Measurements from ENCODE around the gene ADORA1. TPM values are rescaled to one million over a fixed set of nuclear protein-coding genes. Genes with fewer than 3 reads are reported as not detected.

ADORA1 gene
- total RNA-seq, 2 experiments from 2014 or later = not detected

GRCh38 chr1:203199481-203199815, 71.9 kb downstream of the ADORA1 start:
- Mint-ChIP-seq H3K4me1 (ENCODE audit: low read depth) (no peaks in the 10 kb centered on the region), H3K4me3 (no peak overlapping the region), H3K27me3 (no peaks in the 10 kb centered on the region), H3K27ac (no peak overlapping the region), H3K36me3 (ENCODE audit: low read depth) (no peaks in the 10 kb centered on the region), H3K9me3 (no peaks in the 10 kb centered on the region)
- Histone ChIP-seq H3K9me3 (ENCODE audit: control insufficient read depth in 1 of 2, insufficient read depth in 1 of 2, low read length in 2 of 2) (no peaks in the 10 kb centered on the region), H3K27me3 (ENCODE audit: control insufficient read depth in 1 of 2, insufficient read depth in 2 of 2, low read length in 2 of 2) (peaks cover 0 to 2% of the 10 kb centered on the region in 2 experiments), H3K27ac (ENCODE audit: low read depth in 1 of 2, low read length in 2 of 2) (no peak overlapping the region), H3K4me3 (ENCODE audit: low read length) (no peak overlapping the region), H3K4me1 (ENCODE audit: insufficient read depth, low read length) (no peaks in the 10 kb centered on the region), H3K36me3 (ENCODE audit: insufficient read depth, low read length) (no peaks in the 10 kb centered on the region)
- no peak for TF ChIP-seq CTCF (IDR thresholded peaks at IDR 0.05)
- ChIA-PET CTCF (no interaction called here), POLR2A (no interaction called here)
- no peak for ATAC-seq (ENCODE audit: poor library complexity)
- DNase-seq = no peak
- intact Hi-C loops (cut with DNase I, micrococcal nuclease) = no loop called here

- no peaks in the 10 kb centered on the region for H3K4me1 ChIP-seq (ENCODE audit: insufficient read depth, low read length)
- no peaks in the 10 kb centered on the region for H3K36me3 ChIP-seq (ENCODE audit: insufficient read depth, low read length)
- DNase-seq (no peak), ATAC-seq (ENCODE audit: poor library complexity) (no peak)
- no peaks in the 10 kb centered on the region for H3K9me3 ChIP-seq (ENCODE audit: control insufficient read depth in 1 of 2, insufficient read depth in 1 of 2, low read length in 2 of 2)
- H3K27me3 Mint-ChIP-seq = no peaks in the 10 kb centered on the region
- POLR2A ChIA-PET = no interaction called here
- no peak for TF ChIP-seq CTCF (IDR thresholded peaks at IDR 0.05)
- peaks cover 0 to 2% of the 10 kb centered on the region in 2 experiments for H3K27me3 ChIP-seq (ENCODE audit: control insufficient read depth in 1 of 2, insufficient read depth in 2 of 2, low read length in 2 of 2)
- H3K9me3 Mint-ChIP-seq = no peaks in the 10 kb centered on the region
- no peak overlapping the region for H3K27ac ChIP-seq (ENCODE audit: low read depth in 1 of 2, low read length in 2 of 2)
- H3K4me3 ChIP-seq (ENCODE audit: low read length) = no peak overlapping the region
- CTCF ChIA-PET = no interaction called here
- no peak overlapping the region for H3K27ac Mint-ChIP-seq
- H3K4me3 Mint-ChIP-seq = no peak overlapping the region
- no peaks in the 10 kb centered on the region for H3K4me1 Mint-ChIP-seq (ENCODE audit: low read depth)
- no peaks in the 10 kb centered on the region for H3K36me3 Mint-ChIP-seq (ENCODE audit: low read depth)
- intact Hi-C loops (cut with DNase I, micrococcal nuclease) = no loop called here
Observed at GRCh38 chr1:203199816-203200571, 72.5 kb downstream of the ADORA1 start.

GRCh38 chr1:203200916-203201315, 73.4 kb downstream of the ADORA1 start:
- no peaks in the 10 kb centered on the region for H3K9me3 Mint-ChIP-seq
- H3K4me3 Mint-ChIP-seq = no peak overlapping the region
- no peaks in the 10 kb centered on the region for H3K4me1 Mint-ChIP-seq (ENCODE audit: low read depth)
- no peak for TF ChIP-seq CTCF (IDR thresholded peaks at IDR 0.05)
- Histone ChIP-seq H3K36me3 (ENCODE audit: insufficient read depth, low read length) (no peaks in the 10 kb centered on the region), H3K27ac (ENCODE audit: low read depth in 1 of 2, low read length in 2 of 2) (no peak overlapping the region), H3K4me1 (ENCODE audit: insufficient read depth, low read length) (no peaks in the 10 kb centered on the region), H3K27me3 (ENCODE audit: control insufficient read depth in 1 of 2, insufficient read depth in 2 of 2, low read length in 2 of 2) (peaks cover 0 to 2% of the 10 kb centered on the region in 2 experiments), H3K9me3 (ENCODE audit: control insufficient read depth in 1 of 2, insufficient read depth in 1 of 2, low read length in 2 of 2) (no peaks in the 10 kb centered on the region), H3K4me3 (ENCODE audit: low read length) (no peak overlapping the region)
- CTCF ChIA-PET = no interaction called here
- POLR2A ChIA-PET = no interaction called here
- no peaks in the 10 kb centered on the region for H3K27me3 Mint-ChIP-seq
- no peak overlapping the region for H3K27ac Mint-ChIP-seq
- H3K36me3 Mint-ChIP-seq (ENCODE audit: low read depth) = no peaks in the 10 kb centered on the region
- intact Hi-C loops (cut with DNase I, micrococcal nuclease) = no loop called here
- ATAC-seq (ENCODE audit: poor library complexity) = no peak
- DNase-seq = no peak
